Activated T-helper 1 cell treated with anti-CD3 and anti-CD28 coated beads, Interleukin-2, amount 50 U/mL, for 16 hours (primary cell): Measurements from ENCODE around the gene CFAP157.

ENCODE experiments used
- DNase-seq, 2 donors: peaks; one replicate each; pipeline ENCODE4 v3.0.0-alpha.2; 2020; ENCODE audit warnings: low read depth in 1 of 2, low spot score in 1 of 2

CFAP157 gene

GRCh38 chr9:127758843-127759242 lies 52.1 kb downstream of the CFAP157 start:
- DNase-seq = no peak

GRCh38 chr9:127761061-127761460 lies 54.3 kb downstream of the CFAP157 start:
- no peak for DNase-seq

- no peak for DNase-seq
Observed at GRCh38 chr9:127761491-127761956, 54.7 kb downstream of the CFAP157 start.

GRCh38 chr9:127762111-127762676 lies 55.4 kb downstream of the CFAP157 start:
- no peak for DNase-seq

- DNase-seq = no peak
Observed at GRCh38 chr9:127763918-127764384, 57.2 kb downstream of the CFAP157 start.

- DNase-seq = no peak
Observed at GRCh38 chr9:127765418-127765817, 58.6 kb downstream of the CFAP157 start.
